CD4-positive, alpha-beta T cell (primary cell): ENCODE data around the gene CLSTN2. TPM values are rescaled to one million over a fixed set of nuclear protein-coding genes. Genes with fewer than 3 reads are reported as not detected.

Experiments used
- ATAC-seq: fragments of 200-7000 bp; cut with Tn5 transposase; one replicate; pipeline ENCODE4 v1.10.0; 2022; ENCODE audit warnings: mild to moderate bottlenecking; ENCODE audit not compliant: poor library complexity
- CTCF ChIA-PET: fragments of 350-600 bp; sonication (Branson Sonifier 250); formaldehyde crosslinking; loops from one replicate; lab custom pipeline; 2021; ENCODE audit warnings: antibody characterized with exemption, inconsistent platforms; lab: Charles Lee
- POLR2A ChIA-PET: fragments of 350-600 bp; sonication (Branson Sonifier 250); formaldehyde crosslinking; loops from one replicate; lab custom pipeline; 2021; ENCODE audit warnings: antibody characterized with exemption, inconsistent platforms; lab: Charles Lee
- DNase-seq, 14 experiments: peaks; one replicate each; pipeline ENCODE4 v3.0.0-alpha.2; 2013 to 2020; ENCODE audit warnings: mixed read lengths in 2 of 14
- H3K27ac ChIP-seq, 2 donors: one replicate each; pipeline versions ENCODE4 v1.5.1 to v1.7.0; 2013; ENCODE audit warnings: low read length in 2 of 2, low read depth in 1 of 2, mild to moderate bottlenecking in 1 of 2
- H3K27me3 ChIP-seq, 2 experiments: 1 replicate in 1 of 2; 2 replicates in 1 of 2; pipeline versions ENCODE4 v1.6.1 to v1.7.0; 2013; ENCODE audit warnings: low read length in 2 of 2, control low read depth in 1 of 2, mild to moderate bottlenecking in 1 of 2, moderate library complexity in 1 of 2; ENCODE audit not compliant: insufficient read depth in 2 of 2, control insufficient read depth in 1 of 2
- H3K36me3 ChIP-seq: one replicate; pipeline ENCODE4 v1.6.1; 2013; ENCODE audit warnings: low read length, control low read depth; ENCODE audit not compliant: insufficient read depth
- H3K4me1 ChIP-seq: one replicate; pipeline ENCODE4 v1.6.1; 2013; ENCODE audit warnings: low read length, control low read depth; ENCODE audit not compliant: insufficient read depth
- H3K4me3 ChIP-seq: one replicate; pipeline ENCODE4 v1.5.1; 2013; ENCODE audit warnings: mild to moderate bottlenecking, low read length, moderate library complexity
- H3K9me3 ChIP-seq, 2 experiments: 1 replicate in 1 of 2; 2 replicates in 1 of 2; pipeline versions ENCODE4 v1.6.1 to v1.7.0; 2013; ENCODE audit warnings: low read length in 2 of 2, mild to moderate bottlenecking in 2 of 2, control low read depth in 1 of 2, moderate library complexity in 1 of 2; ENCODE audit not compliant: control insufficient read depth in 1 of 2, insufficient read depth in 1 of 2
- H3K27ac Mint-ChIP-seq: one replicate; pipeline ENCODE4 v1.8.0; 2020; ENCODE audit warnings: mixed read lengths
- H3K27me3 Mint-ChIP-seq: one replicate; pipeline ENCODE4 v1.8.0; 2021; ENCODE audit warnings: mixed read lengths
- H3K36me3 Mint-ChIP-seq: one replicate; pipeline ENCODE4 v1.8.0; 2021; ENCODE audit warnings: low read depth, mixed read lengths
- H3K4me1 Mint-ChIP-seq: one replicate; pipeline ENCODE4 v1.8.0; 2021; ENCODE audit warnings: low read depth, mixed read lengths
- H3K4me3 Mint-ChIP-seq: one replicate; pipeline ENCODE4 v1.8.0; 2020; ENCODE audit warnings: mild to moderate bottlenecking, mixed read lengths
- H3K9me3 Mint-ChIP-seq: one replicate; pipeline ENCODE4 v1.8.0; 2020; ENCODE audit warnings: mixed read lengths
- CTCF ChIP-seq: fragments of 200-600 bp; IDR thresholded peaks from one replicate; pipeline ENCODE4 v1.8.0; 2022; ENCODE audit warnings: antibody characterized with exemption, mild to moderate bottlenecking
- intact Hi-C, 2 experiments: fragments of 100-400 bp; cut with DNase I in 1 of 2; cut with micrococcal nuclease in 1 of 2; formaldehyde crosslinking; loops; one replicate each; pipeline versions ENCODE4 v1.15.1 to v1.9.0; 2023 to 2025; cut with DNase I, micrococcal nuclease
- total RNA-seq, 174 experiments: library from RNA in 2 of 174; stranded (reverse) in 2 of 174; gene quantifications; one replicate each; pipeline ENCODE4 v1.2.3 and lab custom pipeline; 2021 to 2026

The CLSTN2 gene
- total RNA-seq, 2 experiments from 2014 or later = not detected

GRCh38 chr3:140089403-140090072 lies 154.6 kb downstream of the CLSTN2 start:
- ChIA-PET CTCF (no interaction called here), POLR2A (no interaction called here)
- Mint-ChIP-seq H3K9me3 (no peaks in the 10 kb centered on the region), H3K4me3 (no peak overlapping the region), H3K27me3 (peaks cover 18% of the 10 kb centered on the region), H3K36me3 (no peaks in the 10 kb centered on the region), H3K4me1 (no peaks in the 10 kb centered on the region), H3K27ac (no peak overlapping the region)
- no peak overlapping the region for H3K27ac ChIP-seq
- H3K27me3 ChIP-seq = peaks cover 0 to 4% of the 10 kb centered on the region in 2 experiments
- ATAC-seq = no peak
- TF ChIP-seq CTCF = no peak
- H3K9me3 ChIP-seq = peaks cover 0 to 9% of the 10 kb centered on the region in 2 experiments
- intact Hi-C loops = no loop called here
- H3K36me3 ChIP-seq = no peaks in the 10 kb centered on the region
- H3K4me3 ChIP-seq = no peak overlapping the region
- no peak for DNase-seq
- no peaks in the 10 kb centered on the region for H3K4me1 ChIP-seq

- H3K9me3 ChIP-seq = peaks cover 0 to 9% of the 10 kb centered on the region in 2 experiments
- peaks cover 23% of the 10 kb centered on the region for H3K27me3 Mint-ChIP-seq
- no peak overlapping the region for H3K27ac ChIP-seq
- POLR2A ChIA-PET = no interaction called here
- CTCF ChIA-PET = no interaction called here
- TF ChIP-seq CTCF = no peak
- no peaks in the 10 kb centered on the region for H3K36me3 Mint-ChIP-seq
- no peaks in the 10 kb centered on the region for H3K4me1 ChIP-seq
- no peak overlapping the region for H3K4me3 ChIP-seq
- H3K27me3 ChIP-seq = peaks cover 0 to 4% of the 10 kb centered on the region in 2 experiments
- H3K27ac Mint-ChIP-seq = no peak overlapping the region
- intact Hi-C loops = no loop called here
- H3K36me3 ChIP-seq = no peaks in the 10 kb centered on the region
- H3K4me3 Mint-ChIP-seq = no peak overlapping the region
- H3K9me3 Mint-ChIP-seq = no peaks in the 10 kb centered on the region
- H3K4me1 Mint-ChIP-seq = no peaks in the 10 kb centered on the region
- DNase-seq (no peak), ATAC-seq (no peak)
These were observed 156.2 kb downstream of the CLSTN2 start for GRCh38 chr3:140091143-140091542.

- Mint-ChIP-seq H3K36me3 (no peaks in the 10 kb centered on the region), H3K27ac (no peak overlapping the region), H3K9me3 (no peaks in the 10 kb centered on the region), H3K4me3 (no peak overlapping the region), H3K4me1 (no peaks in the 10 kb centered on the region), H3K27me3 (peaks cover 20% of the 10 kb centered on the region)
- intact Hi-C loops = no loop called here
- TF ChIP-seq CTCF = no peak
- ChIA-PET CTCF (no interaction called here), POLR2A (no interaction called here)
- Histone ChIP-seq H3K9me3 (peaks cover 0 to 9% of the 10 kb centered on the region in 2 experiments), H3K4me1 (no peaks in the 10 kb centered on the region), H3K36me3 (no peaks in the 10 kb centered on the region), H3K4me3 (no peak overlapping the region), H3K27ac (no peak overlapping the region), H3K27me3 (peaks cover 0 to 4% of the 10 kb centered on the region in 2 experiments)
- no peak for ATAC-seq
- DNase-seq = no peak
These were observed 158.0 kb downstream of the CLSTN2 start for GRCh38 chr3:140092848-140093536.
